Measurements from ENCODE around the gene NME4. TPM values are rescaled to one million over a fixed set of nuclear protein-coding genes. Genes with fewer than 3 reads are reported as not detected.
"Not testable (repeated sequence)": the region's sequence is repeated elsewhere in the genome, so short reads cannot be mapped to it uniquely, and the experiment has no call there.

Gene NME4
- total RNA-seq, 1 donor from 2014 or later: 64.8 TPM

DNA sequence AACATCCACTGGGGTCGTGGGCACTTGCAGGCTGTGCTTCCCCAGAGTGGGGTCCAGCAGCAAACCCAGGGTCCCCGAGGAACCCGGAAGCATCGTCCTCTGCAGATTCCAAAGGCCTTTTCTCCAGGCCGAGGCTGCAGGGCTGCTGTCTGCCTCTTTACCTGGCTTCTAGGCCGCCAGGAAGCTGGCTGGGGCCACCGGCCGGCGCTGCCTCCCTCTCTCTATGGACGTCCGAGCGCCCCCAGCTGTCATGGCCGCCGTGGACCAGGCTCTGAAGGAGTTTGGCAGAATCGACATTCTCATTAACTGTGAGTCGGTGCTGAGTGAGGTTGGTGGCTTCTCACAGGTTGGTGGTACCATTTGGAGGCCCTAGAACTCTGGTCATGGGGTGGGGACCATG, 10.3 kb downstream of the NME4 start:
- Mint-ChIP-seq H3K27ac (no peak overlapping the region), H3K4me1 (no peaks in the 10 kb centered on the region), H3K27me3 (no peaks in the 10 kb centered on the region), H3K36me3 (ENCODE audit: low read depth) (no peaks in the 10 kb centered on the region), H3K4me3 (no peak overlapping the region), H3K9me3 (no peaks in the 10 kb centered on the region)
- intact Hi-C loops (cut with micrococcal nuclease): no loop called here
- no peak for DNase-seq

- H3K27ac Mint-ChIP-seq: no peak overlapping the region
- H3K27me3 Mint-ChIP-seq: no peaks in the 10 kb centered on the region
- no peaks in the 10 kb centered on the region for H3K36me3 Mint-ChIP-seq (ENCODE audit: low read depth)
- DNase-seq: no peak
- H3K9me3 Mint-ChIP-seq: no peaks in the 10 kb centered on the region
- H3K4me3 Mint-ChIP-seq: no peak overlapping the region
- intact Hi-C loops (cut with micrococcal nuclease): no loop called here
- no peaks in the 10 kb centered on the region for H3K4me1 Mint-ChIP-seq
Observed at GRCh38 chr16:410516-411178, 13.6 kb downstream of the NME4 start.

DNA sequence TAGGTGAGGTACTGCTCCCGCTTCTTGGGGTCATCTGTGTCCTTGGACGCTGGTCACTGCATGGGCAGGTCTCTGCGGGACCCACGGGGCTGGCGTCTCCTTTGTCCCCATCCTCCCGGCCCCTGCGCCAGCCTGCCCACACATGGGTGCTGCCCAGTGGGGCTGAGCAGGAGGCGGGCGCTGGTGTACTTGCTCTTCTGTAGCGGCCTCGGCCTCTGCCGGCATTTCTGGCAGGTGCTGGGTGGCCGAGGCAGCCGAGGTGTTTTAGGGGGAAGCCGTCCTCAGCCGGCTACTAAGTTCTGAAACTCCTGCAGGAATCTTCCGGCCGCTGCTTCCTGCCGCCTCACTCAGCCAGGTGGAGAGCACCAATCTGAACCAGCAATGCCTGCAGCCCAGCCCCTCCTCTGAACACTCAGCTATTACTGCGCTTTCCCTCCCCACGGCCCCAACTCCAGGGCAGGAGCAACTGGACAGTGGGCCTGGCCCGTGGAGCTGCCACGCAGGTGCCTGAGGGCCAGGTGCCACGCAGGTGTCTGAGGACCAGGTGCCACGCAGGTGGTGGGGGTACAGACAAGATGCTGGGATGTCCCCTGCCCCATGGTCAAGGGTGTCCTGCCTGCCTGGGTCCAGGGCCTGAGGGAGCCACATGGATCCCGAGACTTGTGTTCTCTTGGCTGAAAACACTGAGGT, 14.7 kb downstream of the NME4 start:
- Mint-ChIP-seq H3K4me1 (no peaks in the 10 kb centered on the region), H3K27me3 (no peaks in the 10 kb centered on the region), H3K27ac (no peak overlapping the region), H3K9me3 (no peaks in the 10 kb centered on the region), H3K4me3 (no peak overlapping the region), H3K36me3 (ENCODE audit: low read depth) (no peaks in the 10 kb centered on the region)
- no peak for DNase-seq
- intact Hi-C loops (cut with micrococcal nuclease): no loop called here

- intact Hi-C loops (cut with micrococcal nuclease): no loop called here
- no peaks in the 10 kb centered on the region for H3K9me3 Mint-ChIP-seq
- no peaks in the 10 kb centered on the region for H3K4me1 Mint-ChIP-seq
- no peaks in the 10 kb centered on the region for H3K27me3 Mint-ChIP-seq
- DNase-seq: no peak
- H3K27ac Mint-ChIP-seq: no peak overlapping the region
- H3K36me3 Mint-ChIP-seq (ENCODE audit: low read depth): no peaks in the 10 kb centered on the region
- H3K4me3 Mint-ChIP-seq: no peak overlapping the region
Observed at GRCh38 chr16:414395-415169, 17.6 kb downstream of the NME4 start.

- H3K27ac Mint-ChIP-seq; intact Hi-C loops (cut with micrococcal nuclease); H3K4me1 Mint-ChIP-seq; H3K9me3 Mint-ChIP-seq; H3K4me3 Mint-ChIP-seq; H3K27me3 Mint-ChIP-seq; H3K36me3 Mint-ChIP-seq (ENCODE audit: low read depth); DNase-seq: not testable (repeated sequence)
Observed at GRCh38 chr16:415170-415498, 18.1 kb downstream of the NME4 start.

DNA sequence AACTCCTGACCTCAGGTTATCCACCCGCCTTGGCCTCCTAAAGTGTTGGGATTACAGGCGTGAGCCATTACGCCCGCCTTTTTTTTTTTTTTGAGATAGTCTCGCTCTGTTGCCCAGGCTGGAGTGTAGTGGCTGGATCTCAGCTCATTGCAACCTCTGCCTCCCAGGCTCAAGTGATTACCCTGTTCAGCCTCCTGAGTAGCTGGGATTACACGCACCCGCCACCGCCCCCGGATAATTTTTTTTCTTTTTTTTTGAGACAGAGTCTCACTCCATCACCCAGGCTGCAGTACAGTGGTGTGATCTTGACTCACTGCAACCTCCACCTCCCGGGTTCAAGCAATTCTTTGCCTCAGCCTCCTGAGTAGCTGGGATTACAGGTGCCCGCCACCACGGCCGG, 25.2 kb downstream of the NME4 start:
- H3K9me3 Mint-ChIP-seq; intact Hi-C loops (cut with micrococcal nuclease); H3K27ac Mint-ChIP-seq; H3K36me3 Mint-ChIP-seq (ENCODE audit: low read depth); H3K4me3 Mint-ChIP-seq; DNase-seq: not testable (repeated sequence)
- H3K4me1 Mint-ChIP-seq: peaks cover 11% of the 10 kb centered on the region
- H3K27me3 Mint-ChIP-seq: peaks cover 15% of the 10 kb centered on the region

DNA sequence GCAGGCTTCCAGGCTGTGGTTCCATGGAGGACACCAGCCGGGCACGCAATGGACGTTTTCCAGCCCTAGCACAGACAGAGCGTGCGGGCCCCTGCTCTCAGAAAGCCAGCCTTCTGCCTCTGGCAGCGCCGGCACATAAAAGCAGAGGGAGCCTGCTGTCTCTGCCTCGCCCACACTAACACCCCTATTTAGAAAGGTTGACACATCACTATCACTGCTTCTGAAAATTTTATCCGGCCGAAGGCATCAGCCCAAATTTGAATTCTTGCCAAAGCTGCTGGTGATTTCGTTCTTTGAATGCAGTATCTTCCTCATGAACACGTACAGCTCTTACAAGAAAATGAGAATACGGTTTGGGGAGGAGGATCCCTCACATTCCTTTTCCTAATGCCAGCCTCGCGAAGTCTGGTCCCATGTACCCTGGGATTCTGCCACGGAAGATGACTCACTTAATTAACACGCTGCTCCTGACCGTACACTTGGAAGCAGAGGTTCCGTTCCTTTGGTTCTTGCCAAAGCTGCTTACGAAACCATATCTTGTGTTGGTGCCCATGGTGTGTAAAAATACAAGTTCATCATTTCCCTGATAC, 27.1 kb downstream of the NME4 start:
- Mint-ChIP-seq H3K4me3 (peak overlapping the region; percentile 86), H3K4me1 (peaks cover 25% of the 10 kb centered on the region), H3K27ac (no peak overlapping the region), H3K36me3 (ENCODE audit: low read depth) (peaks cover 5% of the 10 kb centered on the region), H3K27me3 (peaks cover 16% of the 10 kb centered on the region), H3K9me3 (no peaks in the 10 kb centered on the region)
- intact Hi-C loops (cut with micrococcal nuclease): loop anchor here (2.0 kb wide), 1 partner anchor 101 kb away; no protein-coding TSS in a partner anchor
- no peak for DNase-seq

- Mint-ChIP-seq H3K36me3 (ENCODE audit: low read depth) (peaks cover 5% of the 10 kb centered on the region), H3K9me3 (no peaks in the 10 kb centered on the region), H3K4me3 (peak overlapping the region; percentile 86), H3K27me3 (peaks cover 16% of the 10 kb centered on the region), H3K27ac (peak overlapping the region; percentile 69), H3K4me1 (peaks cover 25% of the 10 kb centered on the region)
- intact Hi-C loops (cut with micrococcal nuclease): loop anchor here (1.0 to 2.0 kb wide), 2 partner anchors 100 to 165 kb away; no protein-coding TSS in a partner anchor
- DNase-seq: no peak
Observed at GRCh38 chr16:424623-425081, 27.7 kb downstream of the NME4 start.

- H3K9me3 Mint-ChIP-seq: no peaks in the 10 kb centered on the region
- peaks cover 8% of the 10 kb centered on the region for H3K36me3 Mint-ChIP-seq (ENCODE audit: low read depth)
- H3K27me3 Mint-ChIP-seq: peaks cover 16% of the 10 kb centered on the region
- DNase-seq: peak; percentile 97
- peak within 1 kb of the TSS; percentile 86 for H3K4me3 Mint-ChIP-seq
- intact Hi-C loops (cut with micrococcal nuclease): loop anchor here (1.0 to 2.0 kb wide), 2 partner anchors 100 to 164 kb away; no protein-coding TSS in a partner anchor
- H3K27ac Mint-ChIP-seq: peak within 1 kb of the TSS; percentile 88
- H3K4me1 Mint-ChIP-seq: peaks cover 25% of the 10 kb centered on the region
Observed at GRCh38 chr16:425082-425718, 28.2 kb downstream of the NME4 start, which contains the start of gene RAB11FIP3. Gene RAB11FIP3 (plus strand): TSS chr16:425649. CDS start chr16:426007, 358 bp downstream.

DNA sequence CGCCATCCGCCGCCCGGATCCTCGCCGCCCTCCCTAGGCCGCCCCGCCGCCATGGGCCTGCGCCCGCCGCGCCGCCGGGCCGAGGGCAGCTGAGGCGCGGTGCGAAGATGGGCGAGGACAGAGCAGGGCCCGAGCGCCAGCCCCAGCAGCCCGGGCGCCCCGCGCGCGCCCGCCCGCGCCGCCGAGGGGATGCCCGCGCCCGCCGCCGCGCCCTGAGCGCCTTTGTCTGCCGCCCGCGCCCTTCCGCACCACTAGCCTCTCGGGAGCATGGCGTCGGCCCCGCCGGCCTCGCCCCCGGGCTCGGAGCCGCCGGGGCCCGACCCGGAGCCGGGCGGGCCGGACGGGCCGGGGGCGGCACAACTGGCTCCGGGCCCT, 28.7 kb downstream of the NME4 start:
- Mint-ChIP-seq H3K4me1 (peaks cover 25% of the 10 kb centered on the region), H3K27me3 (peaks cover 15% of the 10 kb centered on the region), H3K9me3 (no peaks in the 10 kb centered on the region), H3K36me3 (ENCODE audit: low read depth) (peaks cover 8% of the 10 kb centered on the region), H3K27ac (no peak overlapping the region), H3K4me3 (peak overlapping the region; percentile 86)
- DNase-seq: no peak
- intact Hi-C loops (cut with micrococcal nuclease): loop anchor here (1.0 to 2.0 kb wide), 2 partner anchors 99 to 164 kb away; no protein-coding TSS in a partner anchor

- Mint-ChIP-seq H3K27ac (peak overlapping the region; percentile 34), H3K4me3 (peak overlapping the region; percentile 84), H3K36me3 (ENCODE audit: low read depth) (peaks cover 8% of the 10 kb centered on the region), H3K27me3 (peaks cover 13% of the 10 kb centered on the region), H3K4me1 (peaks cover 27% of the 10 kb centered on the region), H3K9me3 (no peaks in the 10 kb centered on the region)
- intact Hi-C loops (cut with micrococcal nuclease): no loop called here
- DNase-seq: peak; percentile 69
Observed at GRCh38 chr16:426115-426905, 29.3 kb downstream of the NME4 start.

DNA sequence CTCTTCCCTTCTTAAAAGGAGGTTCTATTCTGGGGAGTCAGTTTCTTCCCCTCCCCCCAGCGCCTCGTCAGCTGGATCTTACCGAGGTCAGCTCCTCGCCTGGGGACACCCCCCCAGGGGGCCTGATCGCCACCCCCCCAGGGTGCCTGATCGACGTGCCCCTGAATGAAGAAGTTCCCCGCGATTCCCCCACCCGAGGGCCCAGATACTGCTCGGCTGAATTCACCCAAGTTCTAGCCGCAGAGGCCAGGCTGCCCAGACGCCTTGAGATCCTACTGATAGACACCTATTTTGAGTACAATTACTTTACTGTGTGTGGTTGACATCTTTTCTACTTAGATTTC, 29.9 kb downstream of the NME4 start:
- intact Hi-C loops (cut with micrococcal nuclease): no loop called here
- peaks cover 8% of the 10 kb centered on the region for H3K36me3 Mint-ChIP-seq (ENCODE audit: low read depth)
- peak overlapping the region; percentile 34 for H3K27ac Mint-ChIP-seq
- no peaks in the 10 kb centered on the region for H3K9me3 Mint-ChIP-seq
- H3K27me3 Mint-ChIP-seq: peaks cover 13% of the 10 kb centered on the region
- no peak for DNase-seq
- H3K4me1 Mint-ChIP-seq: peaks cover 27% of the 10 kb centered on the region
- H3K4me3 Mint-ChIP-seq: peak overlapping the region; percentile 84

- Mint-ChIP-seq H3K4me1 (peaks cover 27% of the 10 kb centered on the region), H3K27ac (peak overlapping the region; percentile 34), H3K9me3 (no peaks in the 10 kb centered on the region), H3K27me3 (peaks cover 13% of the 10 kb centered on the region), H3K4me3 (peak overlapping the region; percentile 84), H3K36me3 (ENCODE audit: low read depth) (peaks cover 8% of the 10 kb centered on the region)
- intact Hi-C loops (cut with micrococcal nuclease): no loop called here
- no peak for DNase-seq
Observed at GRCh38 chr16:427250-427649, 30.3 kb downstream of the NME4 start.

Measured in activated CD4-positive, alpha-beta T cell treated with anti-CD3 and anti-CD28 coated beads, Interleukin-2, amount 10 ng/mL, durations not matched to agents 24 days and 14 days (primary cell).